Measurements from ENCODE around the gene NTSR1.

The NTSR1 gene

GRCh38 chr20:62693524-62693922, 15.1 kb upstream of the NTSR1 start:
- DNase-seq, result no peak
- no peaks in the 10 kb centered on the region for H3K36me3 ChIP-seq
- no peaks in the 10 kb centered on the region for H3K9me3 ChIP-seq (ENCODE audit: severe bottlenecking)
- H3K27me3 ChIP-seq (ENCODE audit: insufficient read depth, low read depth, severe bottlenecking), result no peaks in the 10 kb centered on the region
- TF ChIP-seq CTCF (IDR thresholded peaks at IDR 0.05; ENCODE audit: low read depth, low read length), result no peak
- no peak overlapping the region for H3K27ac ChIP-seq
- H3K4me3 ChIP-seq (ENCODE audit: low read depth, low read length), result no peak overlapping the region

GRCh38 chr20:62694106-62694505, 14.5 kb upstream of the NTSR1 start:
- TF ChIP-seq CTCF (IDR thresholded peaks at IDR 0.05; ENCODE audit: low read depth, low read length), result peak; percentile 29; the same call in 1 of the 2 replicates
- H3K36me3 ChIP-seq, result no peaks in the 10 kb centered on the region
- no peak overlapping the region for H3K27ac ChIP-seq
- no peaks in the 10 kb centered on the region for H3K9me3 ChIP-seq (ENCODE audit: severe bottlenecking)
- DNase-seq, result no peak
- no peaks in the 10 kb centered on the region for H3K27me3 ChIP-seq (ENCODE audit: insufficient read depth, low read depth, severe bottlenecking)
- H3K4me3 ChIP-seq (ENCODE audit: low read depth, low read length), result no peak overlapping the region

- no peak overlapping the region for H3K27ac ChIP-seq
- no peaks in the 10 kb centered on the region for H3K9me3 ChIP-seq (ENCODE audit: severe bottlenecking)
- TF ChIP-seq CTCF (IDR thresholded peaks at IDR 0.05; ENCODE audit: low read depth, low read length), result no peak
- DNase-seq, result no peak
- H3K27me3 ChIP-seq (ENCODE audit: insufficient read depth, low read depth, severe bottlenecking), result no peaks in the 10 kb centered on the region
- no peaks in the 10 kb centered on the region for H3K36me3 ChIP-seq
- no peak overlapping the region for H3K4me3 ChIP-seq (ENCODE audit: low read depth, low read length)
These were observed 13.8 kb upstream of the NTSR1 start for GRCh38 chr20:62694868-62695267.

- Histone ChIP-seq H3K27me3 (ENCODE audit: insufficient read depth, low read depth, severe bottlenecking) (no peaks in the 10 kb centered on the region), H3K36me3 (no peaks in the 10 kb centered on the region), H3K9me3 (ENCODE audit: severe bottlenecking) (no peaks in the 10 kb centered on the region), H3K4me3 (ENCODE audit: low read depth, low read length) (no peak overlapping the region), H3K27ac (no peak overlapping the region)
- no peak for TF ChIP-seq CTCF (IDR thresholded peaks at IDR 0.05; ENCODE audit: low read depth, low read length)
- no peak for DNase-seq
These were observed 12.9 kb upstream of the NTSR1 start for GRCh38 chr20:62695448-62696414.

GRCh38 chr20:62696434-62696957, 12.1 kb upstream of the NTSR1 start:
- Histone ChIP-seq H3K4me3 (ENCODE audit: low read depth, low read length) (no peak overlapping the region), H3K27me3 (ENCODE audit: insufficient read depth, low read depth, severe bottlenecking) (no peaks in the 10 kb centered on the region), H3K9me3 (ENCODE audit: severe bottlenecking) (no peaks in the 10 kb centered on the region), H3K36me3 (no peaks in the 10 kb centered on the region), H3K27ac (no peak overlapping the region)
- DNase-seq, result no peak
- TF ChIP-seq CTCF (IDR thresholded peaks at IDR 0.05; ENCODE audit: low read depth, low read length), result no peak
